Measurements from ENCODE around the gene INKA1. TPM values are rescaled to one million over a fixed set of nuclear protein-coding genes. Genes with fewer than 3 reads are reported as not detected.

INKA1 gene
- total RNA-seq, 2 donors from 2014 or later = 2.6 to 3.8 TPM

DNA sequence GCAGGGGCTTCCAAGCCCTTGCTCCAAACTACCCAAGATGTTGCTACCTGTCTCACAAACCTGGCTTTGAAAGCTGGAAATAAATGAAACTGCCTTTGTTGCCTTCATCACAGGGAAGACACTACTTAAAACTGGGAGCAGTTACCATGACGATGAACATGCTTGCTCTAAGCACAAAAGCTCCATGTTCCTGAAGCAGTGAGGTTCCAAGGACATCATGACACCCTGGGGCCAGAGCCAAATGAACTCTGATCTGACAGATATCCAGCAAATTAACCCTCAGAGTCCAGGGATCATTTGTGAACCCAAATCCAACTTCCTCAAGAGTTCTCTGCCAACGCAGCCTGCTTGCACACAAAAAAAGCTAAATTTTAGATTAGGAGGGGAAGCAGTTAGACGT lies 42.6 kb downstream of the INKA1 start:
- ATAC-seq (no peak), DNase-seq (no peak)
- intact Hi-C loops (cut with DNase I) = loop anchor here in 1 of 2 donors (10.0 kb wide), 1 partner anchor 49 kb away; no protein-coding TSS in a partner anchor

Small RNA genes lying within 50 kb of the gene (microRNA-seq; reads per million reads assigned to microRNA genes)
- gene MIR5193 = 0 to 0.20 reads per million in 2 donors

Other genes with a start within 250 kb of the INKA1 start
- gene BSN, start 248.8 kb upstream of the INKA1 start, total RNA-seq = under 1 TPM; 0.27 to 0.39 TPM
- 10 to 100 TPM; 75.3 to 82.6 TPM for gene APEH, start 128.9 kb upstream of the INKA1 start, total RNA-seq
- 10 to 100 TPM in 1 of 2 donors, 1 to 10 TPM in 1; 8.8 to 11.5 TPM for gene MST1, start 113.8 kb upstream of the INKA1 start, total RNA-seq
- 10 to 100 TPM; 39.2 to 44.8 TPM for gene RNF123, start 113.7 kb upstream of the INKA1 start, total RNA-seq
- under 1 TPM in 1 of 2 donors, not detected in 1; 0.09 TPM for gene AMIGO3, start 83.6 kb upstream of the INKA1 start, total RNA-seq
- gene GMPPB, start 79.3 kb upstream of the INKA1 start, total RNA-seq = 10 to 100 TPM; 22.4 to 38.3 TPM
- 10 to 100 TPM; 22.3 to 22.4 TPM for gene IP6K1, start 16.7 kb upstream of the INKA1 start, total RNA-seq
- gene CDHR4, start 3.4 kb upstream of the INKA1 start, total RNA-seq = under 1 TPM in 1 of 2 donors, not detected in 1; 0.24 TPM
- gene UBA7, start 10.7 kb downstream of the INKA1 start, total RNA-seq = 10 to 100 TPM; 23.9 to 31.0 TPM
- gene TRAIP, start 53.3 kb downstream of the INKA1 start, total RNA-seq = 1 to 10 TPM; 1.4 to 1.7 TPM
- gene CAMKV, start 66.6 kb downstream of the INKA1 start, total RNA-seq = not detected
- 1 to 10 TPM; 1.7 to 1.8 TPM for gene MST1R, start 100.6 kb downstream of the INKA1 start, total RNA-seq
- 1 to 10 TPM; 7.3 to 9.4 TPM for gene MON1A, start 126.5 kb downstream of the INKA1 start, total RNA-seq
- gene RBM6, start 136.9 kb downstream of the INKA1 start, total RNA-seq = 10 to 100 TPM; 38.2 to 45.4 TPM

Data from left cardiac atrium (tissue), 4 donors.